ENCODE data around the gene RHEX.

GRCh38 chr1:206032380-206033140 lies 20.4 kb upstream of the RHEX start:
- TF ChIP-seq CTCF (IDR thresholded peaks at IDR 0.05) = no peak
- TF ChIP-seq EZH2phosphoT487 (IDR thresholded peaks at IDR 0.05) = no peak

All from neural progenitor cell (in vitro differentiated cells).